MCF 10A (cell line): ENCODE data around the gene CNNM3. TPM values are rescaled to one million over a fixed set of nuclear protein-coding genes. Genes with fewer than 3 reads are reported as not detected.

Experiments used
- BruUV-seq: library from RNA; stranded (reverse); fragments of 400-500 nt; replicated peaks from 2 replicates; lab custom pipeline; 2021; lab: Mats Ljungman, UMichigan
- CTCF ChIA-PET: fragments of 300-600 bp; sonication (Branson Sonifier 250); formaldehyde crosslinking; extraction: SDS; loops from one replicate; lab custom pipeline; 2021; ENCODE audit warnings: antibody characterized with exemption, inconsistent platforms; lab: Yijun Ruan, JAX
- POLR2A ChIA-PET: fragments of 300-600, 350-650 bp; sonication (Branson Sonifier 250); formaldehyde crosslinking; extraction: SDS; loops from one replicate; lab custom pipeline; 2020; ENCODE audit warnings: antibody characterized with exemption, inconsistent platforms; lab: Yijun Ruan, JAX
- DNase-seq: peaks from one replicate; pipeline ENCODE4 v3.0.0-alpha.2; 2018; ENCODE audit not compliant: unreplicated experiment
- H3K27ac Mint-ChIP-seq: one replicate; pipeline ENCODE4 v1.8.0; 2022; ENCODE audit warnings: mild to moderate bottlenecking, low read depth, mixed read lengths; ENCODE audit not compliant: unreplicated experiment
- H3K27me3 Mint-ChIP-seq: one replicate; pipeline ENCODE4 v1.8.0; 2022; ENCODE audit warnings: mixed read lengths; ENCODE audit not compliant: insufficient read depth, unreplicated experiment
- H3K36me3 Mint-ChIP-seq: one replicate; pipeline ENCODE4 v1.8.0; 2022; ENCODE audit warnings: mild to moderate bottlenecking, moderate library complexity, mixed read lengths; ENCODE audit not compliant: insufficient read depth, unreplicated experiment
- H3K4me1 Mint-ChIP-seq: one replicate; pipeline ENCODE4 v1.8.0; 2022; ENCODE audit warnings: mixed read lengths; ENCODE audit not compliant: insufficient read depth, unreplicated experiment
- H3K4me3 Mint-ChIP-seq: one replicate; pipeline ENCODE4 v1.8.0; 2022; ENCODE audit warnings: mild to moderate bottlenecking, moderate library complexity, mixed read lengths; ENCODE audit not compliant: unreplicated experiment
- H3K9me3 Mint-ChIP-seq: one replicate; pipeline ENCODE4 v1.8.0; 2022; ENCODE audit warnings: mixed read lengths; ENCODE audit not compliant: unreplicated experiment
- intact Hi-C: fragments of 100-400 bp; cut with micrococcal nuclease; formaldehyde crosslinking; loops from 2 replicates; pipeline ENCODE4 v1.14.1; 2022
- total RNA-seq: library from RNA; stranded (reverse); gene quantifications from 2 replicates; pipeline ENCODE4 v1.2.3, GENCODE V29; 2022
- TF ChIP-seq, protein P1 (sequence below): fragments of 200-600 bp; IDR thresholded peaks from one replicate; pipeline ENCODE4 v1.8.0; 2022; ENCODE audit warnings: antibody characterized with exemption, mild to moderate bottlenecking; ENCODE audit not compliant: unreplicated experiment

The CNNM3 gene
- total RNA-seq, 1 experiment from 2014 or later: 9.1 TPM

DNA sequence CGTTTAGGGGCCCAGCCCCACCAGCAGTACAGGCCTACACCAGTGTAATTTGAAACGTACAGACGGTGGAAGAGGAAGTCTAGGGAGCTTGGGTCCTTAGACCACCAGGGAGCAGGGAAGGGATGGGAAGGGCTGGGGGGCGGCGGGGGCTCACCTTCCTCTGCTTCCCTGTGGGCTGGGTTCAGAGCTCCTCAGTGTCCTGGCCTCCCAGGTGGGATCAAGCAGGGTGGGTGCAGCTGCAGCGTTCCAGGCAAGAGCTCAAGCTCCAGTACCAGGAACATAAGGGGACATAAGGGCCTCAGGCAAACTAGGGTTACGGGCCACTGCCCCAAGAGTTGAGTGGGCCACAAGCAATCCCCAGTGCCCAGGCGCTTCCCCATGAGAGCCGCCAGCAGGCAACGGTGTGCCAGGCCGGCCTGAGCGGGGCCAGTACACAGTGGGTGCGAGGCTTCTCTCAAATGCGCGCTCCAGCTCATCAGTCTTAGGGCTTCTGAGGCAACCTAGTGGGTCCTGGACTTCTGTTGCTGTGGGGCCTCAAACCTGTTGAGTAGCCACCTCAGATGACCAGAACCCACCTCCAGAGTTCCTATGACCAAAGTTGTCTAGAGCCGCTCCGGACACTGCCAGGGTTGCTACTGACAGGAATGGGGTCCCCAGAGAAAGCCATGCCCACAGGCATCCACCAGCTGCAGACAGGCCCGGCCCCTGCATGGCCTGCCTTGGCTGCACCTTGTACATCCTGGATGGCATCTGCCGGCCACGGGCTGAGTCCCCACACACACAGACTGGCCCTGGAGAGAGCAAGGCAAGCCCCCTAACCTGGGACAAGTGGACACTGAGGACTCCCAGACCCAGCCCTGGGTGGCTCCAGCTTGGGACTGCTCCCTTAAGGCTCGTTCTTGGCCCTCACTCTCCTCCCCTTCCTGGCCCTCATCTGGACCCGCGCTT lies 22.6 kb downstream of the CNNM3 start:
- ChIA-PET CTCF (no interaction called here), POLR2A (interaction anchor here (1.1 kb wide), 1 partner anchor 22 kb away, joined by 3 read pairs; the partner anchor contains the start of gene CNNM3)
- no peak for DNase-seq
- intact Hi-C loops: no loop called here
- Mint-ChIP-seq H3K27me3 (no peaks in the 10 kb centered on the region), H3K36me3 (peaks cover 8% of the 10 kb centered on the region), H3K9me3 (no peaks in the 10 kb centered on the region), H3K4me3 (no peak overlapping the region), H3K4me1 (no peaks in the 10 kb centered on the region), H3K27ac (no peak overlapping the region)
- TF ChIP-seq, protein P1, sequence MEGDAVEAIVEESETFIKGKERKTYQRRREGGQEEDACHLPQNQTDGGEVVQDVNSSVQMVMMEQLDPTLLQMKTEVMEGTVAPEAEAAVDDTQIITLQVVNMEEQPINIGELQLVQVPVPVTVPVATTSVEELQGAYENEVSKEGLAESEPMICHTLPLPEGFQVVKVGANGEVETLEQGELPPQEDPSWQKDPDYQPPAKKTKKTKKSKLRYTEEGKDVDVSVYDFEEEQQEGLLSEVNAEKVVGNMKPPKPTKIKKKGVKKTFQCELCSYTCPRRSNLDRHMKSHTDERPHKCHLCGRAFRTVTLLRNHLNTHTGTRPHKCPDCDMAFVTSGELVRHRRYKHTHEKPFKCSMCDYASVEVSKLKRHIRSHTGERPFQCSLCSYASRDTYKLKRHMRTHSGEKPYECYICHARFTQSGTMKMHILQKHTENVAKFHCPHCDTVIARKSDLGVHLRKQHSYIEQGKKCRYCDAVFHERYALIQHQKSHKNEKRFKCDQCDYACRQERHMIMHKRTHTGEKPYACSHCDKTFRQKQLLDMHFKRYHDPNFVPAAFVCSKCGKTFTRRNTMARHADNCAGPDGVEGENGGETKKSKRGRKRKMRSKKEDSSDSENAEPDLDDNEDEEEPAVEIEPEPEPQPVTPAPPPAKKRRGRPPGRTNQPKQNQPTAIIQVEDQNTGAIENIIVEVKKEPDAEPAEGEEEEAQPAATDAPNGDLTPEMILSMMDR: no peak
- no TSS peak for BruUV-seq

- Mint-ChIP-seq H3K36me3 (peaks cover 12% of the 10 kb centered on the region), H3K4me3 (no peak overlapping the region), H3K27me3 (no peaks in the 10 kb centered on the region), H3K9me3 (no peaks in the 10 kb centered on the region), H3K27ac (no peak overlapping the region), H3K4me1 (no peaks in the 10 kb centered on the region)
- no TSS peak for BruUV-seq
- TF ChIP-seq, protein P1: no peak
- intact Hi-C loops: no loop called here
- DNase-seq: no peak
- CTCF ChIA-PET: no interaction called here
- POLR2A ChIA-PET: interaction anchor here (1.2 kb wide), 1 partner anchor 22 kb away, joined by 5 read pairs; no protein-coding TSS in a partner anchor
Observed at GRCh38 chr2:96839293-96839874, 23.3 kb downstream of the CNNM3 start.

DNA sequence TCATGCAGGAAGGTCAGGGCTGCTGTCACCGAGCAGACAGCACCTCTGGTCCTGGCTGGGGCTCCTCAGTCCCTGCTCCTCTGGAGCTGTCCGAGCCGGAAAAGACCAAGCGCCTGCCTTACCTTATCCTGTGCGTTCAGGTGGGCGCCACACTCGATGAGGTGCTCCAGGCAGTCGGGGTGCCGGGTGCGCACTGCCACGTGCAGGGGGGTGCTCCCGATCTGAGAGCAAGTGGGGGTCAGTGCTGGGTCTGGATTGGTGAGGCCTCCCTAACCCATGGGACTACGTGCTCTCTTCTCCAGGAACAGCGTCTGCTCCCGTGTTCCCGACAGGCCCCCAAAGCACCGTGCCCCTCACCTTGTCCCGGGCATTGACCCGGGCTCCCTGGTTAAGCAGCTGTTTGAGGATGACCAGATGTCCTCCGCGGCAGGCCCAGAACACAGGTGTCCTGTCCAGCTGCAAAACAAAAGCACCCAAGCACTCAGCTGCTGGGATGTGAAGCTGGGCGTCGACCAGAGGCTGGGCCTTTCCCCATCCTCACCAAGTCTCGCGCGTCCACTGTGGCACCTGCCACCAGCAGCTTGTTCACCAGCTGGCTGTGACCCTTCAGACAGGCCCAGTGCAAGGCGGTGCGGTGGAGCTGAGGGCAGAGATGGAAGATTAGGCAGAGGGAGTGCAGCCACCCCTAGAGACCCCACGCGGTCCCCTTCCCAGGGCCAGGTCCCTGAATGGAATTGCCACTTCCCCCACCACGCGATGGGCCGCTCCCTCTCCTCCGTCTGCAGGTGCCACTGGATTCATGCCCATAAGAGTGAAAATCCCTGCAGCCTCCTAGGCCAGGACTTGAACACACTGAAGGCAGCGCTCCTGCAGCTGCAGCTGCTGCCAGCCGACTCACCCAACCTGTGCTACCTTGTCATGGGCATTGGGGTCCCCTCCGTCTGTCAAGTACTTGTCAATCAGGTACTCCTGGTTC lies 24.1 kb downstream of the CNNM3 start:
- Mint-ChIP-seq H3K9me3 (no peaks in the 10 kb centered on the region), H3K4me1 (no peaks in the 10 kb centered on the region), H3K27me3 (no peaks in the 10 kb centered on the region), H3K4me3 (no peak overlapping the region), H3K36me3 (peaks cover 16% of the 10 kb centered on the region), H3K27ac (no peak overlapping the region)
- intact Hi-C loops: no loop called here
- CTCF ChIA-PET: interaction anchor here (0.6 to 0.9 kb wide), 2 partner anchors 16 to 18 kb away, joined by 4 read pairs; partner anchors contain the start of gene ANKRD39
- no TSS peak for BruUV-seq
- DNase-seq: no peak
- POLR2A ChIA-PET: interaction anchor here (1.2 kb wide), 1 partner anchor 23 kb away, joined by 5 read pairs; no protein-coding TSS in a partner anchor
- TF ChIP-seq, protein P1: no peak
